H1 (cell line): ENCODE measurements around the gene ELANE. TPM values are rescaled to one million over a fixed set of nuclear protein-coding genes. Genes with fewer than 3 reads are reported as not detected.

Experiments used
- CTCF ChIA-PET: fragments of 300-600 bp; sonication (Branson Sonifier 250); formaldehyde crosslinking; loops from one replicate; lab custom pipeline; 2021; ENCODE audit not compliant: partially characterized antibody; lab: Charles Lee
- POLR2A ChIA-PET: fragments of 300-600 bp; sonication (Branson Sonifier 250); formaldehyde crosslinking; loops from one replicate; lab custom pipeline; 2021; ENCODE audit warnings: inconsistent platforms; ENCODE audit not compliant: partially characterized antibody; lab: Charles Lee
- DNase-seq, 2 experiments: peaks; one replicate each; pipeline versions ENCODE4 v3.0.0 to v3.0.0-alpha.2; 2010 to 2022; ENCODE audit warnings: low spot score in 2 of 2, low read depth in 1 of 2, mixed read lengths in 1 of 2
- FAIRE-seq: peaks from 2 replicates; lab custom pipeline; 2011; peaks lifted over from hg19 to GRCh38; lab: Jason Lieb, UNC
- H2AFZ ChIP-seq: 2 replicates; pipeline ENCODE4 v1.8.1; 2012; ENCODE audit warnings: low read length, inconsistent platforms
- H2AK5ac ChIP-seq: 2 replicates; pipeline ENCODE4 v1.6.1; 2013; ENCODE audit warnings: low read depth, low read length
- H2BK120ac ChIP-seq: replicated peaks from 2 replicates; pipeline ENCODE3; 2013; ENCODE audit warnings: low read depth, low read length, inconsistent platforms
- H2BK12ac ChIP-seq: 2 replicates; pipeline ENCODE4 v1.6.1; 2013; ENCODE audit warnings: low read depth, low read length
- H2BK15ac ChIP-seq: 2 replicates; pipeline ENCODE4 v1.6.1; 2013; ENCODE audit warnings: low read length
- H2BK20ac ChIP-seq: 2 replicates; pipeline ENCODE4 v1.6.1; 2013; ENCODE audit warnings: low read length
- H2BK5ac ChIP-seq: 2 replicates; pipeline ENCODE4 v1.6.1; 2013; ENCODE audit warnings: low read depth, low read length
- H3K14ac ChIP-seq: 2 replicates; pipeline ENCODE4 v1.6.1; 2013; ENCODE audit warnings: inconsistent platforms; ENCODE audit not compliant: insufficient read length
- H3K18ac ChIP-seq: 2 replicates; pipeline ENCODE4 v1.6.1; 2013; ENCODE audit warnings: low read length; ENCODE audit errors: extremely low read depth
- H3K23ac ChIP-seq: 2 replicates; pipeline ENCODE4 v1.6.1; 2013; ENCODE audit warnings: inconsistent platforms; ENCODE audit not compliant: insufficient read length
- H3K23me2 ChIP-seq: 2 replicates; pipeline ENCODE4 v1.6.1; 2013; ENCODE audit warnings: low read depth, low read length
- H3K27ac ChIP-seq: 2 replicates; pipeline ENCODE4 v1.6.1; 2011; ENCODE audit warnings: low read depth, low read length, inconsistent platforms
- H3K27me3 ChIP-seq, 4 experiments: replicated peaks in 1 of 4; 1 replicate in 1 of 4; 2 replicates in 3 of 4; pipeline versions ENCODE4 v1.6.1 to v1.8.1; 2011 to 2013; ENCODE audit warnings: low read length in 3 of 4, mild to moderate bottlenecking in 3 of 4, inconsistent platforms in 2 of 4, mixed read lengths in 2 of 4, moderate library complexity in 1 of 4; ENCODE audit not compliant: control insufficient read depth in 3 of 4, insufficient read depth in 3 of 4; ENCODE audit errors: extremely low read depth in 1 of 4
- H3K36me3 ChIP-seq, 4 experiments: 2 replicates each; pipeline versions ENCODE4 v1.6.1 to v1.8.1; 2011 to 2013; ENCODE audit warnings: mild to moderate bottlenecking in 4 of 4, low read length in 3 of 4, moderate library complexity in 2 of 4, control low read depth in 1 of 4, inconsistent platforms in 1 of 4; ENCODE audit not compliant: insufficient read depth in 4 of 4, control insufficient read depth in 2 of 4
- H3K4ac ChIP-seq: replicated peaks from 2 replicates; pipeline ENCODE3; 2013; ENCODE audit warnings: low read length, low read depth, mixed read lengths, inconsistent platforms; ENCODE audit not compliant: insufficient read length
- H3K4me1 ChIP-seq, 4 experiments: replicated peaks in 1 of 4; 1 replicate in 1 of 4; 2 replicates in 3 of 4; pipeline versions ENCODE4 v1.6.1 to v1.8.1; 2011 to 2013; ENCODE audit warnings: low read length in 3 of 4, inconsistent platforms in 2 of 4, mixed read lengths in 1 of 4; ENCODE audit not compliant: insufficient read depth in 4 of 4, control insufficient read depth in 3 of 4
- H3K4me2 ChIP-seq, 2 experiments: 2 replicates each; pipeline versions ENCODE4 v1.6.1 to v1.8.1; 2011 to 2013; ENCODE audit warnings: low read depth in 2 of 2, low read length in 2 of 2, control low read depth in 1 of 2, inconsistent platforms in 1 of 2, mild to moderate bottlenecking in 1 of 2; ENCODE audit not compliant: insufficient read depth in 1 of 2
- H3K4me3 ChIP-seq, 4 experiments: fragments of 200-600, 300-600 bp in 1 of 4; sonication (generic), shearing (Covaris generic), sonication (Bioruptor Twin) in 1 of 4; 2 replicates each; pipeline versions ENCODE4 v1.5.1 to v1.8.1; 2011 to 2016; ENCODE audit warnings: low read length in 4 of 4, low read depth in 3 of 4, control low read depth in 2 of 4, inconsistent platforms in 2 of 4, mild to moderate bottlenecking in 2 of 4, mixed read lengths in 1 of 4, moderate library complexity in 1 of 4; ENCODE audit not compliant: insufficient read depth in 2 of 4; ENCODE audit errors: extremely low read depth in 1 of 4
- H3K56ac ChIP-seq: replicated peaks from 2 replicates; pipeline ENCODE3; 2013; ENCODE audit warnings: low read depth, mild to moderate bottlenecking, mixed read lengths, low read length, inconsistent platforms; ENCODE audit not compliant: insufficient read length
- H3K79me1 ChIP-seq: 2 replicates; pipeline ENCODE4 v1.6.1; 2013; ENCODE audit warnings: low read depth, low read length, control low read depth
- H3K79me2 ChIP-seq, 2 experiments: 2 replicates each; pipeline versions ENCODE4 v1.6.1 to v1.8.1; 2012 to 2013; ENCODE audit warnings: low read length in 2 of 2, mild to moderate bottlenecking in 2 of 2, inconsistent platforms in 1 of 2; ENCODE audit not compliant: insufficient read depth in 2 of 2, control insufficient read depth in 1 of 2
- H3K9ac ChIP-seq, 4 experiments: replicated peaks in 1 of 4; 1 replicate in 1 of 4; 2 replicates in 3 of 4; pipeline versions ENCODE4 v1.6.1 to v1.8.1; 2011 to 2013; ENCODE audit warnings: low read depth in 3 of 4, low read length in 3 of 4, control low read depth in 2 of 4, mild to moderate bottlenecking in 2 of 4, moderate library complexity in 2 of 4, inconsistent platforms in 1 of 4; ENCODE audit errors: extremely low read depth in 1 of 4
- H3K9me3 ChIP-seq, 2 experiments: 2 replicates each; pipeline versions ENCODE4 v1.6.1 to v1.8.1; 2012 to 2013; ENCODE audit warnings: mild to moderate bottlenecking in 2 of 2, moderate library complexity in 2 of 2, control low read depth in 1 of 2, inconsistent platforms in 1 of 2, low read depth in 1 of 2, low read length in 1 of 2, mixed read lengths in 1 of 2; ENCODE audit not compliant: insufficient read depth in 2 of 2
- H4K20me1 ChIP-seq, 2 experiments: replicated peaks in 1 of 2; 2 replicates each; pipeline versions ENCODE3 to v1.8.1; 2011 to 2013; ENCODE audit warnings: inconsistent platforms in 2 of 2, low read length in 2 of 2, mild to moderate bottlenecking in 1 of 2; ENCODE audit not compliant: insufficient read depth in 2 of 2, control insufficient read depth in 1 of 2
- H4K5ac ChIP-seq: 2 replicates; pipeline ENCODE4 v1.6.1; 2013; ENCODE audit warnings: low read length, low read depth, mixed read lengths, inconsistent platforms; ENCODE audit not compliant: insufficient read length
- H4K8ac ChIP-seq: 2 replicates; pipeline ENCODE4 v1.8.0; 2013; ENCODE audit warnings: mild to moderate bottlenecking, moderate library complexity, low read length, inconsistent platforms; ENCODE audit not compliant: insufficient read depth; ENCODE audit errors: extremely low read depth
- H4K91ac ChIP-seq: replicated peaks from 2 replicates; pipeline ENCODE3; 2013; ENCODE audit warnings: low read length, mixed read lengths, inconsistent platforms; ENCODE audit not compliant: insufficient read length
- ATF3 ChIP-seq: IDR thresholded peaks from 2 replicates; pipeline ENCODE4 v1.6.1; 2011; ENCODE audit warnings: low read depth, mild to moderate bottlenecking, low read length; ENCODE audit not compliant: insufficient read depth
- SP1 ChIP-seq: IDR thresholded peaks from 2 replicates; pipeline ENCODE4 v1.6.1; 2011; ENCODE audit warnings: low read depth, low read length
- WGBS, 2 experiments: shearing (Covaris generic) in 1 of 2; methylation state at CpG; one replicate each; pipeline versions ENCODE4 v1.1.6 to v1.1.7; 2013 to 2015; ENCODE audit warnings: low lambda C conversion rate in 2 of 2, mixed read lengths in 2 of 2, inconsistent platforms in 1 of 2, low coverage in 1 of 2, missing lambda C conversion rate in 1 of 2; ENCODE audit not compliant: insufficient replicate concordance in 2 of 2, insufficient coverage in 1 of 2, insufficient read length in 1 of 2; ENCODE audit errors: extremely low coverage in 1 of 2, missing lambda C conversion rate in 1 of 2; 5-methylcytosine and 5-hydroxymethylcytosine counted together
- polyA plus RNA-seq, 7 experiments: library from polyadenylated mRNA; depleted of rRNA in 3 of 7; stranded (reverse) in 5 of 7; unstranded in 2 of 7; fragments of >200 nt in 5 of 7; fragments of 200-250 nt in 2 of 7; gene quantifications; 1 replicate in 5 of 7; 2 replicates in 1 of 7; 4 replicates in 1 of 7; pipeline versions ENCODE4 v1.2.1 to v1.2.3, GENCODE V29; 2011 to 2013; ENCODE audit warnings: missing spikeins in 2 of 7, mixed read lengths in 2 of 7
- total RNA-seq: library from RNA; stranded (reverse); fragmentation: NEBNext Ultra II Directional; extraction: Animal tissue kit (Norgen Biotek cat#: 25700); gene quantifications from 2 replicates; pipeline ENCODE4 v1.2.1, GENCODE V29; 2021

The ELANE gene
- total and polyA plus RNA-seq, 2 of the 8 experiments (the other 6 are each of a cell fraction or from before 2014, with no cell fraction given): not detected

DNA sequence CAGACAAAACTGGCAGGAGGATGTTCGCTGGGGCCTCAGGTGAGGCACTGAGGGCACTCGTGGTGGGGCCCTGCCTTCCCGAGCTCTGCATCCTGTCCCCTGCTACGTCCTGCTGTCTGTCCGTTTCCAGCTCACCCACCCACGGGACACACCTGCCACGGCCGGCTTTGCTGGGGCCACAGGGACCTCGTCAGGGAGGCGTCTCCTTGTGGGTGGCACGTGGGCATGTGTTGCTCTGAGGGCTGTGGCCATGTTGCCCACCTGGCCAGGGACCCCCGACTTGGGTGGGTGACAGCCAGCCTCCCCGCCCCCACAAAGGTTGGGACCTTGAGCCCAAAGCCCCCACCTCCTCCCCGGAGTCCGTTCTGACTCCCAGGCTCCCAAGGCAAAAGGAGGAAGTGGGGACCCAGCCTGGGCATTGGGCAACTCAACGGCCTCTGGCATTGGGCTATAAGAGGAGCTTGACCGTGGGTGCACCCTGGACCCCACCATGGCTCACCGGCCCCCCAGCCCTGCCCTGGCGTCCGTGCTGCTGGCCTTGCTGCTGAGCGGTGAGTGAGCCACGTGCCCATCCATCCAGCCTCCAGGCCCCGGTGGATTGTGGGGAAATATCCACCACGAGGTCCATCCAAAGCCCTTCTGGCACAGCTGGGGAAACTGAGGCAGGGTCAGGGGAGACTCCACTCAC is 11.4 kb upstream of the ELANE start, which contains the start of gene PRTN3:
PRTN3 (plus strand) TSS at position 481 of the 688 bp plus-strand sequence; CDS start at position 491, 10 bp downstream.
- Histone ChIP-seq H3K79me1 (no peaks in the 10 kb centered on the region), H4K20me1 (no peaks in the 10 kb centered on the region), H2BK5ac (no peak within 1 kb of the TSS), H3K18ac (no peak within 1 kb of the TSS), H4K91ac (no peak within 1 kb of the TSS), H3K4me1 (peaks cover 0 to 6% (median 4%) of the 10 kb centered on the region in 4 experiments; a peak in 4 of 7 replicates), H2BK15ac (no peak within 1 kb of the TSS), H3K36me3 (no peaks in the 10 kb centered on the region), H3K79me2 (no peaks in the 10 kb centered on the region), H3K56ac (no peak within 1 kb of the TSS), H2BK12ac (no peak within 1 kb of the TSS), H3K4me3 (no peak within 1 kb of the TSS), H3K9ac (no peak within 1 kb of the TSS), H2AFZ (no peak within 1 kb of the TSS), H2BK120ac (no peak within 1 kb of the TSS), H3K4ac (no peak within 1 kb of the TSS), H3K27ac (no peak within 1 kb of the TSS), H3K23ac (no peak within 1 kb of the TSS), H4K8ac (no peak within 1 kb of the TSS), H3K23me2 (peaks cover 6% of the 10 kb centered on the region; the same call in 1 of the 2 replicates), H2AK5ac (no peak within 1 kb of the TSS), H3K9me3 (no peaks in the 10 kb centered on the region), H2BK20ac (no peak within 1 kb of the TSS), H3K14ac (no peak within 1 kb of the TSS), H4K5ac (no peak within 1 kb of the TSS), H3K27me3 (peaks cover 7 to 19% (median 16%) of the 10 kb centered on the region in 4 experiments), H3K4me2 (no peak within 1 kb of the TSS)
- DNase-seq (no peak), FAIRE-seq (no peak)
- WGBS, 2 experiments: 88% methylated on average over 13 of the region's 24 CpGs; no CpG with 5 or more reads in 1 of the 2 experiments
- TF ChIP-seq ATF3 (no peak), SP1 (no peak)
- CTCF ChIA-PET: interaction anchor here (0.6 to 1.9 kb wide), 2 partner anchors 16 to 203 kb away, joined by 4 to 6 read pairs; no protein-coding TSS in a partner anchor
- POLR2A ChIA-PET: interaction anchor here (0.8 to 5.4 kb wide), 4 partner anchors 15 to 199 kb away, joined by 3 to 30 read pairs (median 4); partner anchors contain the start of gene ABCA7
